ENCODE data around the gene SLC8A3. TPM values are rescaled to one million over a fixed set of nuclear protein-coding genes. Genes with fewer than 3 reads are reported as not detected.

Gene SLC8A3
- total and polyA plus RNA-seq, 12 donors, result 0.01 to 0.26 (median 0.14) TPM; not detected in 4

DNA sequence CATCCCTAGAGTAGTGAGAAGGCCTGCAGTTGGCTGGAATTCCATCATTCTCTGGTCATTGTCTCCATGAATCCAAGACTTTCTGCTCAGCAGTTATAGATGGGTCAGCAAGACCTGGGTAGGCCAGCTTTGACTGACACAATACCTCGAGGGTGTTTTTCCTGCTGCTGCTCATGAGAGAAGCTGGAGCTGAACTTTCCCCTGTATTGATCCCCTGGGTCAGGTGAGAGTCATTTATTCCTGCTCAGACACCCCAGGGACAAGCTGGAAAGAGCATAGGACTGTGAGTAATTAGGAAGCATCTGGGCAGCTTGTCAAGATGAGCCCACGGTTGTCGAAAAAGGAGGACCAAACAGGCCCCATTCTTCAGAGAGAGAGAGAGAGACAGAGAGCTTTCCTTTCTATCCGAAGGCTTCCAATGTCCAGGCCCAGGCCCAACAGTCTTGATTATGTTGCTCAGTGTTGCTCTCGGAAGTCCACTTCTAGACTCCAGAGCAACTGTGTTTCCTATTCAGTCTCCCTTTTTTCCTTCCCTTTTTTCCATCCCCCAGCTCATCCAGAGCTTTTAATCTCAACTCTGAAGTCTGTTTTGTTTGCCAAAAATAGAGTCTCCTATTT lies 131.1 kb downstream of the SLC8A3 start:
- Histone ChIP-seq H3K27me3 (peaks cover 0 to 38% (median 12%) of the 10 kb centered on the region in 7 donors), H3K27ac (no peak overlapping the region), H3K36me3 (no peaks in the 10 kb centered on the region), H3K4me1 (no peaks in the 10 kb centered on the region), H3K9me3 (no peaks in the 10 kb centered on the region), H3K4me3 (no peak overlapping the region)
- DNase-seq, result no peak
- TF ChIP-seq, protein P1, sequence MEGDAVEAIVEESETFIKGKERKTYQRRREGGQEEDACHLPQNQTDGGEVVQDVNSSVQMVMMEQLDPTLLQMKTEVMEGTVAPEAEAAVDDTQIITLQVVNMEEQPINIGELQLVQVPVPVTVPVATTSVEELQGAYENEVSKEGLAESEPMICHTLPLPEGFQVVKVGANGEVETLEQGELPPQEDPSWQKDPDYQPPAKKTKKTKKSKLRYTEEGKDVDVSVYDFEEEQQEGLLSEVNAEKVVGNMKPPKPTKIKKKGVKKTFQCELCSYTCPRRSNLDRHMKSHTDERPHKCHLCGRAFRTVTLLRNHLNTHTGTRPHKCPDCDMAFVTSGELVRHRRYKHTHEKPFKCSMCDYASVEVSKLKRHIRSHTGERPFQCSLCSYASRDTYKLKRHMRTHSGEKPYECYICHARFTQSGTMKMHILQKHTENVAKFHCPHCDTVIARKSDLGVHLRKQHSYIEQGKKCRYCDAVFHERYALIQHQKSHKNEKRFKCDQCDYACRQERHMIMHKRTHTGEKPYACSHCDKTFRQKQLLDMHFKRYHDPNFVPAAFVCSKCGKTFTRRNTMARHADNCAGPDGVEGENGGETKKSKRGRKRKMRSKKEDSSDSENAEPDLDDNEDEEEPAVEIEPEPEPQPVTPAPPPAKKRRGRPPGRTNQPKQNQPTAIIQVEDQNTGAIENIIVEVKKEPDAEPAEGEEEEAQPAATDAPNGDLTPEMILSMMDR (IDR thresholded peaks at IDR 0.05), result no peak
- intact Hi-C loops (cut with DNase I), result no loop called here
- WGBS, 2 donors, result 76 to 78% methylated on average over 5 of the region's 5 CpGs
- ATAC-seq, result no peak

DNA sequence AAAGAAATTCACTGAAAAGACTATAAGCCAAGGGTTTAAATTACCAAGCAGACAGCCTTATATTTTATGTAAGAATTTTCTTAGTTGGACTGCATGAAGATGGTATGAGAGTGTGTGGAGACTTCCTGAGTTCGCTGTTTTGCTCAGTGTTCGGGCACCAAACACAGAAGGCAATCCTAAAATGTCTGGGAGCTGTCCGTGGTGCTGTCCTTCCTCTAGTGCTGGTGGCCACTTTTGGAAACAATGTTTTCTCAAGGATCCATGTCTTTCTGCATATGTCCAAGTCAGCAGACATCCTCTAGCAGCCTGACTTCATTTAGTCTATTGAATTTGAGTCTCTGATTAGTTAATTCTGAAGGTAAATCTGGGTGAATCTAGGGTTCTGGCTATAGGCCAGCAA lies 135.8 kb downstream of the SLC8A3 start:
- Histone ChIP-seq H3K27ac (no peak overlapping the region), H3K4me3 (no peak overlapping the region), H3K4me1 (no peaks in the 10 kb centered on the region), H3K36me3 (no peaks in the 10 kb centered on the region), H3K27me3 (peaks cover 0 to 24% (median 11%) of the 10 kb centered on the region in 7 donors), H3K9me3 (no peaks in the 10 kb centered on the region)
- ATAC-seq (no peak), DNase-seq (no peak)
- intact Hi-C loops (cut with DNase I), result no loop called here
- TF ChIP-seq, protein P1 (IDR thresholded peaks at IDR 0.05), result no peak
- WGBS, 2 donors, result 17 to 23% methylated on average over 3 of the region's 3 CpGs

DNA sequence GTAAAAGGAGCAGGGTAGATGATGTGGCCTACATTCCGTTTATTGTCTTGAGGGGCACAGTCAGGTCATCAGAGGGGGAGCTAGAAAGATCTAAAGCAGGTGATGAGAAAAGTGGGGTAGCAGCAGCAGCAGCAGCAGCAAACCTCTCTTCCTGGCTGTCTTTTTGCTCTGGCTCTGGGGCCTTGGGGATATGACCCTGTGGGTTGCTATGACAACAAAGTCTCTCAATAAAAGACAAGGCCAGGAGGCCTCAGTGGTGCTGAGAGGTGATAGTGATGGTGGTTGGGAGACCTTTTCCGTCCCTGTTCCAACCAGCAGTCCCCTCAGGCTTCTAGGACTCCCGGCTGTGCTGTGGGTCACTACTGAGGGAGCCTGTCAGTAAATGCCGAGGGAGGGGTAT lies 138.6 kb downstream of the SLC8A3 start:
- Histone ChIP-seq H3K4me1 (peaks cover 0 to 6% (median 0%) of the 10 kb centered on the region in 9 donors), H3K4me3 (no peak overlapping the region), H3K27me3 (peaks cover 0 to 27% (median 11%) of the 10 kb centered on the region in 7 donors), H3K36me3 (no peaks in the 10 kb centered on the region), H3K9me3 (no peaks in the 10 kb centered on the region), H3K27ac (no peak overlapping the region)
- no peak for ATAC-seq
- DNase-seq, result no peak
- intact Hi-C loops (cut with DNase I), result no loop called here
- WGBS, 2 donors, result 74% methylated on average over 4 of the region's 4 CpGs
- TF ChIP-seq, protein P1 (IDR thresholded peaks at IDR 0.05), result no peak

DNA sequence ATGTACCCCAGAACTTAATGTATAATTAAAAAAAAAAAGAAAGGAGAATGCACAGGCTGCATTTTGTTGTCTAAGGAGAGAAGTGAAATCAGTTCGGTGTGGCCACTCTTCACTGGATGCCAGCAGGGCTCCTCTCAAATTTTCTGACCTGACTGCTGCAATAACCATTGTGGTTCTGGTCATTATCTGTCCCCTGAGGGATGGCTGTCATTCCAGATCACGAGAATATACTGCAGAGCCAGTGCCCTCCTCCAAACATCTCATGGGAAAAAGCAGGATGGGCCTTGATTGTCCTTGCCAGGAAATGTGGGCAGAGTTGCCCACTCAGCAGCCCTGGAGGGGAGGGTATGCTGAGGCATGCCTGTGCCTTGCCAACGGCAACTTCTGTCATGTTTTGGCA lies 139.1 kb downstream of the SLC8A3 start:
- intact Hi-C loops (cut with DNase I), result loop anchor here in 3 of 10 donors (5.0 kb wide), 2 partner anchors 268 to 668 kb away; no protein-coding TSS in a partner anchor
- no peaks in the 10 kb centered on the region for H3K36me3 ChIP-seq

More for the DNA sequence above, 139.1 kb downstream of the SLC8A3 start:
- H3K27me3 ChIP-seq, result peaks cover 0 to 27% (median 11%) of the 10 kb centered on the region in 7 donors
- no peak for ATAC-seq
- H3K4me3 ChIP-seq, result no peak overlapping the region
- no peak for DNase-seq
- peaks cover 0 to 6% (median 0%) of the 10 kb centered on the region in 9 donors for H3K4me1 ChIP-seq
- no peaks in the 10 kb centered on the region for H3K9me3 ChIP-seq
- 55 to 59% methylated on average over 3 of the region's 3 CpGs for WGBS, 2 donors
- TF ChIP-seq, protein P1 (IDR thresholded peaks at IDR 0.05), result no peak
- no peak overlapping the region for H3K27ac ChIP-seq

All from heart right ventricle (tissue), 16 donors.